ENCODE measurements around the gene CRTAC1. TPM values are rescaled to one million over a fixed set of nuclear protein-coding genes. Genes with fewer than 3 reads are reported as not detected.

Gene CRTAC1
- total and polyA plus RNA-seq, 4 donors = 12.1 to 74.9 (median 50.3) TPM

DNA sequence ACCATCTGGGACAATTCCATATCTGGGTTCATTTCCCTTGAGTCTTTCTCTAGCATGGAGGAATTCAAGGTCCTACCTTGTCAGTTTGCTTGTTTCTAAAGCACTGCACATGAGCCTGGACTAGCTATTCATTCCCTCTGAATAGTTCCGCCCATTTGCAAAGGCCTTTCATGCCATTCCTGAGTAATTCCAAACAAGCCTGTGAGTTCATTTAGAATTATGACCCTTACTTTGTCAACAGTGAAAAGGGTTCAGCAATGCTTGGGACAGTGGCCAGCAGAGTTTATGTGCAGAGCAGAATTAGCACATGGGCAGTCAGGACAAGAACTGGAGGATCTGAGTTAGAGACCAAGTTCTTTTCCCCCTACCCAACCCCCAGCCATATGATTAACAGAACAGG is 27.9 kb upstream of the CRTAC1 start:
- H3K27ac ChIP-seq (ENCODE audit: low read depth, low read length) = no peak overlapping the region
- peaks cover 18% of the 10 kb centered on the region for H3K4me1 ChIP-seq (ENCODE audit: control insufficient read depth, insufficient read depth, low read length)
- 60% methylated on average over 1 of the region's 1 CpG for WGBS (ENCODE audit: insufficient coverage)
- DNase-seq (ENCODE audit: low read depth in 4 of 6, low spot score in 6 of 6) = peak in 2 of 6 donors; percentile 60 to 68
- peaks cover 2% of the 10 kb centered on the region for H3K27me3 ChIP-seq (ENCODE audit: control insufficient read depth, insufficient read depth, low read length)
- no peaks in the 10 kb centered on the region for H3K36me3 ChIP-seq (ENCODE audit: control insufficient read depth, insufficient read depth, low read length)
- H3K9me3 ChIP-seq (ENCODE audit: control insufficient read depth, insufficient read depth, low read length) = no peaks in the 10 kb centered on the region
- no peak overlapping the region for H3K4me3 ChIP-seq (ENCODE audit: low read depth, low read length)

DNA sequence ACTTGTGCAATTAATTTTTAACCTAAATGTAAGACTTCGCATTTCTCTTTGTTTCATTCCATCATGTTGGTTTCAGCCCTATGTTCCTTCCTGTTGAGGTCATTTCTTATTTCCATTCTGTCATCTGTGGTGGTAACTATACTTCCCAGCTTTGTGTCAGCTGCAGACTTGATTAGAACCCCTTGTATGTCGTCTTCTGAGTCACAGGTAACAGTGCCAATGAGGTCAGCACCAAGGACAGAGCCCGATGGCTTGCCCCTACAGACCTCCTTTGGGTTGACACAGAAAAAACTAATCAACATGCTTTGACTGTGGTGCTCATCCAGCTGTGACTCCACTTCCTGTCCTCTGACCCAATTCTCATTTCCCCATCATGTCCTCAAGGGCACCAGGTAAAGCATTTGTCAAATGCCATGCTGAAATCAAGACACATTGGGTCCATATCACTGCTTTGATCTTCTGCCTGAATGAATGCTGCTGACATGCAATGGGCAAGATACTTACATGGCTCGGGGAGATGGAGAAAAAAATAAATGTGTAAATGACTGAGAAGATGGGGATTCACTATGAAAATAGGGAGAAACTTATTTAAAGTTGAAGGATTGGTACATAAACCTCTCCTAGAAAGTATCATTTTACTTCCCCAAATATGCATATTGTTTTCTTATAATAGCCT is 25.6 kb upstream of the CRTAC1 start:
- H3K27ac ChIP-seq (ENCODE audit: low read depth, low read length) = no peak overlapping the region
- H3K4me1 ChIP-seq (ENCODE audit: control insufficient read depth, insufficient read depth, low read length) = peaks cover 3% of the 10 kb centered on the region
- peaks cover 2% of the 10 kb centered on the region for H3K27me3 ChIP-seq (ENCODE audit: control insufficient read depth, insufficient read depth, low read length)
- no peaks in the 10 kb centered on the region for H3K36me3 ChIP-seq (ENCODE audit: control insufficient read depth, insufficient read depth, low read length)
- WGBS (ENCODE audit: insufficient coverage) = 45% methylated on average over 3 of the region's 4 CpGs
- peak in 1 of 6 donors; percentile 32 for DNase-seq (ENCODE audit: low read depth in 4 of 6, low spot score in 6 of 6)
- no peaks in the 10 kb centered on the region for H3K9me3 ChIP-seq (ENCODE audit: control insufficient read depth, insufficient read depth, low read length)
- no peak overlapping the region for H3K4me3 ChIP-seq (ENCODE audit: low read depth, low read length)

DNA sequence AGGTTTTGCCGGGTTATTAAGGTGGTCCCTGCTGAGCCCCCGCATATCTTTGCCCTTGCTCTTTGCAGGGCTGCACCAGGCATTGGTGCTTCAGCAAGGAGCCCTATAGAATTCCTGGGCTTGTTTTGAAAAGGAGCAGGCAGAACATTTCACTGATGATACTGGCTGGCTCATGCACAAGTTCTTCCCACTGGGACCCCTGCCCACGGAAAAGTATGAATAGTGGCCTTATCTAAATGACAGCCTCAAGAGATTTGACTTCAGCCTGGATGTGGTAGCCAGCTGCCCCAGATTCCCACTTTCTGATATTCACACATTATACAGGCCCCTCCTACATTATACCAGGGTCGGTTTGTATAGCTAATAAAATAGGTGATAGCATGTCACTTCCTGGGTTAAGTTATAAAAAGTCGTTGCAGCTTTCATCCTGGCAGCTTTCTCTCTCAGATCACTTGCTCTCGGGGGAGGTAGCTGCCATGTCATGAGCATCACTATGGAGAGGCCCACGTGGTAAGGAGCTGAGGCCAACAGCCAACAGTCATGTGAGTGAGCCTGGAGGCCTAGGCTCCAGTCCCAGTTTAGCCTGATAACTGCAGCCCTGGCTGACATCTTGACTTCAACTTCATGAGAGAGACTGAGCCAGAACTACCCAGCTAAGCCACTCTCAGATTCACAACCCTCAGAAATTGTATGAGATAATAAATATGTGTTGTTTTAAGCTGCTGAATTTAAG is 16.8 kb upstream of the CRTAC1 start:
- peak in 2 of 6 donors; percentile 63 to 81 for DNase-seq (ENCODE audit: low read depth in 4 of 6, low spot score in 6 of 6)
- peaks cover 10% of the 10 kb centered on the region for H3K4me1 ChIP-seq (ENCODE audit: control insufficient read depth, insufficient read depth, low read length)
- H3K9me3 ChIP-seq (ENCODE audit: control insufficient read depth, insufficient read depth, low read length) = no peaks in the 10 kb centered on the region
- no peaks in the 10 kb centered on the region for H3K27me3 ChIP-seq (ENCODE audit: control insufficient read depth, insufficient read depth, low read length)
- no peaks in the 10 kb centered on the region for H3K36me3 ChIP-seq (ENCODE audit: control insufficient read depth, insufficient read depth, low read length)
- H3K27ac ChIP-seq (ENCODE audit: low read depth, low read length) = no peak overlapping the region
- H3K4me3 ChIP-seq (ENCODE audit: low read depth, low read length) = no peak overlapping the region
- 35% methylated on average over 4 of the region's 7 CpGs for WGBS (ENCODE audit: insufficient coverage)

DNA sequence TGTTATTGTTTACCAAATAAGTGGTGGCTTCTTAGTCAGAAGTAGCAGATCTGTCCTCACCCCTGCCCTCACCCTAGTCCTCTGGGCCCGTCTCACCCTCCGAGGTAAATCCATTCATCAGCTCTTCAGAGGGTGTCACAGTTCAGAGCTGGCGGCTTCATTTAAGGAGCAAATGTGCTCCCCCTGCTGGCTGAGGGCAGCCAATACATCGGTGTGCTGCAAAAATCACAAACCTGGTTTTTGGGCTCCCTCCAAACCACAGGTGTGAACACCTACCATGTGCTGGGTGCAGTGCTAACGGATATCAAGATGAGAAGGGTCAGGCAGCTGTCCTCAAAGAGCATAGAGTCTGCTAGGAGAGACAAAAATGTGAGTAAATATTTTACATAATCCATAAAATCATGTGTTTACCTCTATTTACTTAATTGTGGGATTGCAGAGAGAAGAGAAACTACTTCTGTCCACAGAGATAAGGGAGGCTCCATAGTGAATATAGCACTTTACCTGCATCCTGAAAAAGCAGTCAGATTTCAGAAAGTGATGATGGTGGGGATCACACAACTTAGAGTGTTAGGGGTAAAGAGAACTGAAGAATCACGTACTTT is 15.5 kb upstream of the CRTAC1 start:
- H3K4me3 ChIP-seq (ENCODE audit: low read depth, low read length) = no peak overlapping the region
- no peaks in the 10 kb centered on the region for H3K36me3 ChIP-seq (ENCODE audit: control insufficient read depth, insufficient read depth, low read length)
- no peak overlapping the region for H3K27ac ChIP-seq (ENCODE audit: low read depth, low read length)
- H3K27me3 ChIP-seq (ENCODE audit: control insufficient read depth, insufficient read depth, low read length) = no peaks in the 10 kb centered on the region
- 5% methylated on average over 4 of the region's 6 CpGs for WGBS (ENCODE audit: insufficient coverage)
- H3K9me3 ChIP-seq (ENCODE audit: control insufficient read depth, insufficient read depth, low read length) = no peaks in the 10 kb centered on the region
- peaks cover 10% of the 10 kb centered on the region for H3K4me1 ChIP-seq (ENCODE audit: control insufficient read depth, insufficient read depth, low read length)
- DNase-seq (ENCODE audit: low read depth in 4 of 6, low spot score in 6 of 6) = peak in 3 of 6 donors; percentile 47 to 89 (median 81)

DNA sequence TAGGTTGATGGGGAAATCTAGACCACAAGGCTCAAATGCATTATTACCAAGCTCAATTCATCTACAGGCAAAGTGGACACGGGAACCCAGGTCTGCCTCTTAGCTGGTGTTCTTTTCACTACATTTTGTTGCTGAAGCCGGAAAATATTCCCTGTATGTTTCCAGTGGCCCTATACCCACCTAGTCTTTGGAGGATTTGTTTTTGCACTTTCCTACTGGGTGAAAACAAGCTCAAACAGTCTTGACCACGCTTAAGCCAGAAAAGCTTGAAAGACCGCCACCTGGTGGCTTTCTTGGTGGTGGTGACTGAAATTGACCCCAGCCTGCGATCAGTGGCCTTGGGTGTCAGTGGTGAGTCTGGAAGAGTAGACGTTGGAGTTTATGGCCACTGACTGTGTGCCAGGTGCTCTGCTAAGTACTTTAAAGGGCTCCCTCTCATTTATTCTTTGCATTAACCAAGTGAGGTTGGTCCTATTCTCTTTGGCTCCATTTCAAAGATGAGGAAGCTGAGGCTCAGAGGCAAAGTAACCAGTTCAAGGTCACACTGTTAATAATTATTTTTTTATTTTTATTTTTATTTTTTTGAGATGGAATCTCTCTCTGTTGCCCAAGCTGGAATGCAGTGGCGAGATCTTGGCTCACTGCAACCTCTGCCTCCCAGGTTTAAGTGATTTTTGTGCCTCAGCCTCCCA is 11.1 kb upstream of the CRTAC1 start:
- peaks cover 16% of the 10 kb centered on the region for H3K27me3 ChIP-seq (ENCODE audit: control insufficient read depth, insufficient read depth, low read length)
- no peak overlapping the region for H3K27ac ChIP-seq (ENCODE audit: low read depth, low read length)
- H3K4me3 ChIP-seq (ENCODE audit: low read depth, low read length) = no peak overlapping the region
- peak in 3 of 6 donors; percentile 63 to 86 (median 83) for DNase-seq (ENCODE audit: low read depth in 4 of 6, low spot score in 6 of 6)
- WGBS (ENCODE audit: insufficient coverage) = 27% methylated on average over 7 of the region's 7 CpGs
- H3K9me3 ChIP-seq (ENCODE audit: control insufficient read depth, insufficient read depth, low read length) = no peaks in the 10 kb centered on the region
- no peaks in the 10 kb centered on the region for H3K36me3 ChIP-seq (ENCODE audit: control insufficient read depth, insufficient read depth, low read length)
- no peaks in the 10 kb centered on the region for H3K4me1 ChIP-seq (ENCODE audit: control insufficient read depth, insufficient read depth, low read length)

DNA sequence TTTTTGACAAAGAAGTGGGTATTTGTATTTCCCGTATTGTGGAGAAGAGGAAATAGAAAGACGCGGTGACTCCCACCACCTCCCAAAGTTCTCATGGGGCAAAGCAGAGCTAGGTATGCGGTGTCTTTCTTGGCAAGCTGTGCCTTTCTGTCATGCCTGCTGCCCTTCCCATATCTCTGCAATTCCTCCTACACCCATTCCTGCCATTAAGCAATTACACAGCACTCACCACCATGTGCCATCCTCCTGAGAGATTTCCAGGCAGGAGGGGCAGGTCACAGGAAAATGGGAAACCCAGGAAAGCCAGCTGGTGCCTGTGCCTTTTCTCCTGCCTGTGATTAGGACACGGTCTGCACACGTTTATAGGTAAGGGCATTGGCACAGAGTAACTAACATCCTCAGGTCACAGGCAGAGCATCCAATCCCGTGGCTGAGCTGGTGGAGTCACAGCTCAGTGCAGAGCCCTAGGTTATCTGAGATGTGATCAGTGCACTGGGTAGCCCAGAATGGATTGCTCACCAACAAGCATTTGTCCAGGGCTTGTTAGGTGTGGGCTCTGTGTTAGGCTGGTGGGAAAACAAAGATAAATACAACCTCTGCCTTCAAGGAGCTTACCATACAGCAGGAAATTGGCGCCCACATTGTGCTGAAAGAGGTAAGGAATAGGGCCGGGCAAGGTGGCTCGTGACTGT is 9.4 kb upstream of the CRTAC1 start:
- no peaks in the 10 kb centered on the region for H3K9me3 ChIP-seq (ENCODE audit: control insufficient read depth, insufficient read depth, low read length)
- no peak overlapping the region for H3K4me3 ChIP-seq (ENCODE audit: low read depth, low read length)
- H3K36me3 ChIP-seq (ENCODE audit: control insufficient read depth, insufficient read depth, low read length) = no peaks in the 10 kb centered on the region
- peaks cover 18% of the 10 kb centered on the region for H3K27me3 ChIP-seq (ENCODE audit: control insufficient read depth, insufficient read depth, low read length)
- WGBS (ENCODE audit: insufficient coverage) = 69% methylated on average over 7 of the region's 10 CpGs
- no peak for DNase-seq (ENCODE audit: low read depth in 4 of 6, low spot score in 6 of 6)
- no peak overlapping the region for H3K27ac ChIP-seq (ENCODE audit: low read depth, low read length)
- H3K4me1 ChIP-seq (ENCODE audit: control insufficient read depth, insufficient read depth, low read length) = no peaks in the 10 kb centered on the region

DNA sequence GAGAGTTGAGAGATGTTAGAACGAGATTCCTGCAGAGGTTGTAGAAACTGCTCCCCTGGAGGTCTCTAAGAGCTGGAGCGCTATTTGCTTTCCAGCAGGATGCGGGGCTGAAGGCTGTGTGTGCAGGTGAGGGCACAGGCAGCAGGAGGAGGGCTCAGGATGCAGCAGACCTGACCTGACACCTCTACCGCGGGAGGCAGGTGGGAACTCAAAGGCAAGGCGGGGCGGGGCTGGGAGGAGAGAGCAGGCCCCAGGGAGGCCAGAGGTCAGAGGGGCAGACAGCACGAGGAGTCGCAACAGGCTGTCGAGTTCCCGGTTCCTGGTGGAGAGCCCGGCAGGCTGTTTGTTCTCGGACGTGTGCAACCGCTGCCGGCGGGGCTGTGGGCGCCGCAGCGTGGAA is 7.9 kb upstream of the CRTAC1 start:
- 27% methylated on average over 20 of the region's 20 CpGs for WGBS (ENCODE audit: insufficient coverage)
- H3K4me1 ChIP-seq (ENCODE audit: control insufficient read depth, insufficient read depth, low read length) = no peaks in the 10 kb centered on the region
- no peaks in the 10 kb centered on the region for H3K36me3 ChIP-seq (ENCODE audit: control insufficient read depth, insufficient read depth, low read length)
- peaks cover 26% of the 10 kb centered on the region for H3K27me3 ChIP-seq (ENCODE audit: control insufficient read depth, insufficient read depth, low read length)
- no peaks in the 10 kb centered on the region for H3K9me3 ChIP-seq (ENCODE audit: control insufficient read depth, insufficient read depth, low read length)
- no peak overlapping the region for H3K4me3 ChIP-seq (ENCODE audit: low read depth, low read length)
- peak in 1 of 6 donors; percentile 60 for DNase-seq (ENCODE audit: low read depth in 4 of 6, low spot score in 6 of 6)
- no peak overlapping the region for H3K27ac ChIP-seq (ENCODE audit: low read depth, low read length)

DNA sequence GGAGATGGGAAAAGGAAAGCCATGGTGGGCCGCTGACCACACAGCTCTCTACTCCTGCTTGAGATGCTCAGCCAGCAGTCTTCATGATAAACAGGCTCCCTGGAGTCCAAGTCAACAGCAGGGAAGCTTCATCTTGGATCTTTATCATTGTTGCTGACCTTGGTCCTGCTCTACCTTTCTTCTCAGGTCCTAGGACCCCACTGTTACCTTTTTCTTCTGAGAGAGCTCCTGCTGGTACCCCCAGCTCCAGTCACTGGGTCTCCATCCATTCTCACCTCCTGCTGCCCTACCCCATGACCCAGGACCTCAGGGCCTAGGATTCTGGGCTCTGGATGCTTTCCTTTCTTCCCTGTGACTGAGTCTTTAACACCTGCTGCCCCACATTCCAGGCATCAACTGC is 5.2 kb upstream of the CRTAC1 start:
- H3K27me3 ChIP-seq (ENCODE audit: control insufficient read depth, insufficient read depth, low read length) = peaks cover 35% of the 10 kb centered on the region
- 83% methylated on average over 1 of the region's 1 CpG for WGBS (ENCODE audit: insufficient coverage)

DNA sequence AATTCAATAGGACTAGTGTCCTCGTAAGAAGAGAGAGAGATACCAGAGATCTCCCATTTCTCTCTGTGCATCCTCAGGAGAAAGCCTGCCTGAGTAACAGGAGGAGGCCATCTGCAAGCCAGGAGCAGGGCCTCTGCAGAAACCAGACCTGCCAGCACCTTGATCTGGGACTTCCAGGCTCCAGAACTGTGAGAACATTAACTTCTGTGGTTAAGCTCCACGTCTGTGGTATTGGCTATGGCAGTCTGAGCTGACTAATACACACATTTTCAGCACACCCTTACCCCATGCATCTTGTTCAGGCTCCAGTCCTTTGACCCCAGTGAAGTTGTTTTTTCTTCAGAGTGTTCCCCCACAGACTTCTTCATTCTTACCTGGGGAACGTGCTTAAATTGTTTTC is 3.1 kb upstream of the CRTAC1 start:
- peaks cover 17% of the 10 kb centered on the region for H3K4me1 ChIP-seq (ENCODE audit: control insufficient read depth, insufficient read depth, low read length)
- H3K36me3 ChIP-seq (ENCODE audit: control insufficient read depth, insufficient read depth, low read length) = no peaks in the 10 kb centered on the region
- 66% methylated on average over 3 of the region's 3 CpGs for WGBS (ENCODE audit: insufficient coverage)
- peaks cover 37% of the 10 kb centered on the region for H3K27me3 ChIP-seq (ENCODE audit: control insufficient read depth, insufficient read depth, low read length)
- no peak for DNase-seq (ENCODE audit: low read depth in 4 of 6, low spot score in 6 of 6)
- H3K27ac ChIP-seq (ENCODE audit: low read depth, low read length) = no peak overlapping the region
- H3K9me3 ChIP-seq (ENCODE audit: control insufficient read depth, insufficient read depth, low read length) = no peaks in the 10 kb centered on the region
- no peak overlapping the region for H3K4me3 ChIP-seq (ENCODE audit: low read depth, low read length)

More for the DNA sequence above, 5.2 kb upstream of the CRTAC1 start:
- no peak for DNase-seq (ENCODE audit: low read depth in 4 of 6, low spot score in 6 of 6)
- no peak overlapping the region for H3K4me3 ChIP-seq (ENCODE audit: low read depth, low read length)
- H3K27ac ChIP-seq (ENCODE audit: low read depth, low read length) = no peak overlapping the region
- H3K9me3 ChIP-seq (ENCODE audit: control insufficient read depth, insufficient read depth, low read length) = no peaks in the 10 kb centered on the region
- H3K36me3 ChIP-seq (ENCODE audit: control insufficient read depth, insufficient read depth, low read length) = no peaks in the 10 kb centered on the region
- H3K4me1 ChIP-seq (ENCODE audit: control insufficient read depth, insufficient read depth, low read length) = peaks cover 3% of the 10 kb centered on the region
